GM19455 (cell line): ENCODE data around the gene KCNMA1.

Experiments used
- ATAC-seq: cut with Tn5 transposase; IDR thresholded peaks from one replicate; pipeline ENCODE4 v1.9.1; 2021; ENCODE audit not compliant: unreplicated experiment

Gene KCNMA1

DNA sequence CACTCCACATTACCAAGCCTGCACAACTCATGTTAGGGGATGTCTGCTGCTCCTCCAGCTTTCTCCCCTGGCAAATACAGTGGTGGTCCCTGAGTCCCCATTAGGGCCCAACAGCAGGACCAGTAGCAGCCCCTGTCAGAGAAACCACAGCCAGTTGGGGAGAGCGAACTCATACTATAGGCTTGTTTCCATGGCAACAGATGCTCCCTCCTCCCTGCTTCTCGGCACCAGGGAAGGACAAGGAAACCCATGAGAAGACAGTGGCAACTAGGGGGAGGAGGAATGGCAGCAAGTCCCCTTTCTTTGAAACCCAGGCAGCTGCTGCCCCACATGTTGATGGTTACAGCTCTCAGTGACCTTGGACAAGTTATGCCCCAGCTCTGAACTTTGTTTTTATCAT is 326.4 kb downstream of the KCNMA1 start:
- no peak for ATAC-seq

DNA sequence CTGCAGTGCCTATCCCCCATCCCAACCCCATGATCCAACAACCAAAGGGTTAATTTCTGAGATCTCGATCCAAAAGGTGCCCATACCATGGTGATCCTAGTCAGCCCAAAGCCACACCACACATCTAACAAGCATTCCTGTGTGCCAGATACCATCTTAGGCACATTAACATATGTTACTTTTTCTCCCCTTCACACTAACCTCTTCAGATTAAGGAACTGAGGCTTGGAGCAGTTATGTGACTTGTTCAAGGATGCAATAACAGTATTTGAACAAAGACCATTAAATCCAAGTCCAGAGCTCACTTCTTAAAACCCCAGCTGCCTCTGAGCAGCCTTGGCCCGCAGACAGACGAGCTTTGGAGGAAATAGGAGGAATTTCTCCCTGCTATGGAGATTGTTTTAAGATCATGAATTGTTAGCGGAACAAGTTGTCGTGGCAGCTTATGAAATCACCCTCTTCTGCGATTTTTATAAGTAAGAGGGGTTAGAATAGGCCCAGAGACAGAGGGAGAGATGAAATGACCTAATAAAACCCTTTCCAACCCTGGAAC is 327.2 kb downstream of the KCNMA1 start:
- ATAC-seq = no peak

DNA sequence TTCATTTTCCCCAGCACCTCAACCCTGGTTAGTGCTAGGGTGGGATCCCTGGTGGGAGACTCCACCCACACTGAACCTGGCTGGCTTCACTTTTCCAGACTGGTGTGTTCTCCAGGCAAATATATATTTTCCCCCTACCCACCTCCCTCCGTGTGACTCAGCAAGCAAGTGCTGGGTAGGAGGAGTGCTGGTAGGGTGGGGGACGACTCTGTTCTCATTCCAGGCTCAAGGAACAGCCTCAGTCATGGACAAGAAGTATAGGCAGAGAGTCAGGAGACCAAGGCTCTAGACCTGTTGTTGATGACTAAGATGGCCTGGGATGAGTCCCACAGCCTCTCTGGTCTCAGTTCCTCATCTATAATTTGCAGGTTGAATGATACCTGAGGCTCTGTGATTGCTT is 328.1 kb downstream of the KCNMA1 start:
- ATAC-seq = no peak

DNA sequence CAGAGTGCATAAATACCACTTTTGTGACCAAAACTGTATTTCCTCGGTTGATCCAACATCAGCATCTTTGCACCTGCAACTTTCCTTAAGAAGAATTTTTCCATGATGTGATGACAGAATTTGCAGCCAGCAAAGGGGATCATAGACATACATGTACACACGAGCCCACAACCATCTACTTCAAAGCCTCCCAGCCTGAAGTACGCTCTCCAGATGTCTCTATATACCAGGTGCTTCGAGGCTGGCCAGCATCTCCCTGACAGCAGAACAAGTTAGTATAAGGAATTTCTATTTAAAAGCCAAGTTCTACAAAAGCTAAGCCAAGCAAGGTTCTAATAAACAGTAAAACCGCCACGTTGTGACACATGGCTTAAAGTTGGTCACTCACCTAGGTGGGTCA is 328.5 kb downstream of the KCNMA1 start:
- ATAC-seq = no peak

DNA sequence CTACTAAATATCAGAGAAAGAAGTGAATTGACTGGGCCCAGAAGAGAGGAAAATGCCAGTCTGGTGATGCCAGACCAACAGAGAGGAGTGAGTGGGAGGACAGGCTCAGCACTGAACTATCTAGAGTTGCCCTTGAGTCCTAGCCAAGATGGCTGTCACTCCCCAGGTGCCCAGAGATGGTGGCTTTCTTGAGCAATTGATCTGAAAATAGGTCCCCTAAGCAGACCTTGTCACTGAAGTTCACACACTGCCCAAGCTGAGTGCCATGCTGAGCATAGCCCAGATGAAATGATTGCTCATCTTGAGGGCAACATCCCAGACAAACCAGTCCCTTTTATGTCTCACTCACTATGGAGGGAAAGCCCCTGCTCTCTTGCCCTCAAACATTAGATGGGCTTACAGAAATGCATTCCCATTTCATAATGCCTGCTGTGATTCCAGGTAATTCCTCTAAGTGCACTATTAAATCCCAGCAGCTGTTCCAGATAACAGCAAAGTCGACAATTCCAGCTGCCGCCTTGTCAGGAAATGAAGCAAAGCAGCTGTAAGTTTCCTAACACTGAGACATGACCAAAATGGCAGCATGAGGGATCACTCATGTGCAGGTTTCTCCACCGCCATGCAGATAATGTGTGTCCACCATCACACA is 329.4 kb downstream of the KCNMA1 start:
- no peak for ATAC-seq

DNA sequence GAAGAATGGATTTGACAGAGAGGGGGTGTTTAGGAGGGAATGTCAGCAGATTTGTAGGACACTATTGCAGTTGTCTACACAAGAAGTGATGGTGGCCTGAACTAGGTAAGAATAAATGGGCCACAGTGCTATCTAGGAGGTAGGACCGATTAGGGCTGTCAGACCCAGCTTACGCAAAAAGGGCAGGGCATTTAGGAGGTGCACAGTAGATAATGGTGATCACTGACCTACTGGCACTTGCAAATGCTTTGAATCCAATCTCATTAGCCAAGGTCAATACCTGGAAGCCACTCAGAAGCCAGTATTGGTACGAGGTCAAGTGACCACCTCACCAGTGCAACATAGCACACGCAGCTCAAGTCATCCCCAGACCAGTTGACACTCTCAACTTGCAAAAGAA is 330.9 kb downstream of the KCNMA1 start:
- ATAC-seq = no peak

DNA sequence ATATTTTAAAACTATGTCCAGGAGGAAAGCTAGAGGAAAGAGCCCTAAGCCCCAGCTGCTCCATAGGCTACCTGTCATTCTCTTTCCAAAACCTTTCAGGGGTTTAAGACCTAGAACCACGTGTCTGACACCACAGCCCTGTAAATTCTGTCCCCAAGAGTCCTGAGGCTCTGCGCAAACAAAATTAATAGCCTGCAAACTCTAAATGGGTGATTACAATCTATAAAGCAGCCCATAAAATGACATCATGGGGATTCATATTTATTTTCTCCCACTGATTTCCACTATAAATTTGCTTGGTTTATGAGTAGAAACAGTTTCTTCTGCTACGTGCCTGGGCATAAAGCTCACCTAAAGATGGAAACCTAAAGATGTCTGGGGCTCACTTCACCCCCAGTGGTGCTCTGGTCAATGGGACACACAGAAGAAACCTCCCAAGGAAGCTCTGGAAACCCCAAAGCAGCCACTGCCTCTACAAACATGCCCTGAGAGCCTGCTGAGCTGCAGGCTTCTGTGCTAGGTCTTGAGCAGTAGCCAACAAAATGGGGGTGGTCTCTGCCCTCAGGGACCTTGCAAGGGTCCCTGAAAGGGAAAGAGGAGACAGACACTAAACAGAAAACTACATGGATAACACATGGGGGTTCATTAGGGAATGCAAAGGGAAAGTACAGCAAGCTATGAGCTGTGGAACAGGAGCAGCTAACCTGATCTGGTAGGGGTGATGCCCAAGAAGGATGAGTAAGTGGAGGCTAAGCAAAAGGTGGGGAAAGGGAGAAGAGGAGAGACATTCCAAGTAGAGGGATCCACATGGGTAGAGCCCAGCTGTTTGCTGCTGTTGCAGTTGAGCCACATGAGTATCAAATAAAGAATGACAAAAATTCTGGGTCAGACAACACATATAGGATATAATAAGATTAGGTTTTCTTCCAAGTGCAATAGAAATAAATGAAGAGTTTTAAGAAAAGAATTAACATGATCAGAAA is 331.7 kb downstream of the KCNMA1 start:
- no peak for ATAC-seq

DNA sequence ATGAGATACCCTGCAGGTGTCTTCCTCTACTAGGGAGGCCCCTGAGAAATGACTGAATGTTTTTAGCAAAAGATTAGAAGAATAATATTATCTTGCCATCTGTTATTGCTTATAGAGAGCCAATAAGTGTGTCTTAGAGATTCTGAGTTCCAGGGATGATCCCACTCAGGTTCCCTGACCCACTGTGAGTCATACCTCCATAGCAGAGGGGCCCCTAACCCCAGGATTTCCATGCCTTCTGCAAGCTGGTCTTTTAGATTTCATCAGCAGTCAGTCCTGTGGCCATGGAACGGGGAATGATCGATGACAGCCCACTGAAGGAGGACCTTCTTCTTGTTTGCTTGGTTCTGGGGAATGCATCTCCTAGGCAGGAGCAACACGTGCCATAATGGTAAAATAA is 333.4 kb downstream of the KCNMA1 start:
- no peak for ATAC-seq

DNA sequence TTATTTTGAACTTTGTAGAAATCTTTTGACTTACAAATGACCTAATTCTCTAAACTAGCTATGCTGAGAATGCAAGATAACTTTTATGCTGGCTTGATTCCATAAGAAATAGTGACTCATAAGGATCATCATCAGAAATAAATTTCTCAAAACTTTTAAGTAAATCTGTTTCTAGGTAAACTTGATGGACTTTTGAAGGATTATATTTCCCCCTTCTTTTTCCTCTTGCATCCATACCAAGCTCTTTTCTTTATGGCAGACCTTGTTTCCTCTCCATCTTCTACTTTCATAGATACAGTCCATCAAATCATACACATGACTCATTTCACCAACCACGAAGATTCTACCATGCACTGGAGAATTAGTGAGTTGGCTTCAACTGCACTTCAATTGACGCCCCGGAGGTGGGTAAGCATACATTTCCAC is 336.3 kb downstream of the KCNMA1 start:
- no peak for ATAC-seq

DNA sequence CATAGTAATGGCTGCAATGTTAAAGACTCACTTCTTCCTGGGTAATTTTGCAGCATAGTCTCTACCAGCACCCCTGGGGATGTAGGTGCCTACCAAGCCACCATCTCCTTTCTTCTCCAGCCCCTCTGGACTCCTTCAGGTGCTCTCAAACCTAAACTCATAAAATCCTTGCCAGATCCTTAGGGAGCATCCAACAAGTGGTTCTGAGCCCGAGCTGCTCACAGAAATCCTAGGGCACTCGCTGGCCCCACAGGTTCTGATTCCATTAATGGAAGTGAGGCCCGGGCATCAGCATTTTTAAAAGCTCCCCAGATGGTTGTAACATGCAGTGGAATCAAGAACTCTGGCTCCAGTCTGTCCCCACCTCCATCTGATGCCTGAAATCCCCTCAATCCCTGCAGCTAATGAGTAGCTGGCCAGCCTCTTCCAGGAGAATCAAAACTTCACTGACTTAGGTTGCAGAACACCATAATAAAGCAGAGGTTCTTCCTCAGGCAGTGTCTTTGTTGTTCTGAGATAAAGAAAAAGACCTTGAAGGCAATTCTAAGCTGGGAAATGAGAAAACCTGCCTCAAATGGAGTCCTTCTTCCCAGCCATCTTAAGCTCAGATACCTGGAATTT is 336.8 kb downstream of the KCNMA1 start:
- ATAC-seq = no peak

DNA sequence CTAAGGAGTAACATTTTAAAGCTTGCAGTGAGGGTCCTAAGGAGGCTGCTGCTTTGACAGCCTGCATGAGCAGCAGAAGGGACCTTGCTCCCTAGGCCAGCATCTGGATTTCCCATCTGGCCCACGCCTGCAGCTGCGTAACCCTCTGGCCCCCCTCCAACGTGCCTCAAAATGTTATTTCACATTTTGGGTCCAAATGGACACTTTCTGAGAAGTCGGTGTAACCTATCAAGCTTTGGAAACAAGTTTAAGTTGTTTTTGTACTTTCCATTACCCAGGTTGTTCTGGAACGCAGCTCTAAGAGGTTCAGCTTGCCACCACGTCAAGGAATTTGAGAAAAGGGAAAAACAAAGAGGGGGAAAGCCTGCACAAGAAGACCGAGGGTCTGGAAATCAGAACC is 338.3 kb downstream of the KCNMA1 start:
- no peak for ATAC-seq

DNA sequence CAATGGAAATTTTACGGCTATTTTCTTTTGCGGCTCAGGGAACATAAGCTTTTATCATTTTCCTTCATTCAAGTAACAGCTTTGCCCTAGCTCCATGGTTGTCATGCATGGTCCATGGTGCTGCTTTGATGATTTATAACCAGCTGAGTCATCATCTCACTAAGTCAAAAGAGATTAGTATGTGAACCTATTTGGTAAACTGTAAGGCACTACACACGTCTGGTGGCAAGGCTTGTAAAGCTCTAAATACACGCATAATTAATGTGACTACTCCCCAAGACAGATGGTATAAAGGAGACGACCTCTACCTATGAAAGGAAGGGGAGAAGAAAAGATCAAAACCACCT is 340.2 kb downstream of the KCNMA1 start:
- no peak for ATAC-seq

DNA sequence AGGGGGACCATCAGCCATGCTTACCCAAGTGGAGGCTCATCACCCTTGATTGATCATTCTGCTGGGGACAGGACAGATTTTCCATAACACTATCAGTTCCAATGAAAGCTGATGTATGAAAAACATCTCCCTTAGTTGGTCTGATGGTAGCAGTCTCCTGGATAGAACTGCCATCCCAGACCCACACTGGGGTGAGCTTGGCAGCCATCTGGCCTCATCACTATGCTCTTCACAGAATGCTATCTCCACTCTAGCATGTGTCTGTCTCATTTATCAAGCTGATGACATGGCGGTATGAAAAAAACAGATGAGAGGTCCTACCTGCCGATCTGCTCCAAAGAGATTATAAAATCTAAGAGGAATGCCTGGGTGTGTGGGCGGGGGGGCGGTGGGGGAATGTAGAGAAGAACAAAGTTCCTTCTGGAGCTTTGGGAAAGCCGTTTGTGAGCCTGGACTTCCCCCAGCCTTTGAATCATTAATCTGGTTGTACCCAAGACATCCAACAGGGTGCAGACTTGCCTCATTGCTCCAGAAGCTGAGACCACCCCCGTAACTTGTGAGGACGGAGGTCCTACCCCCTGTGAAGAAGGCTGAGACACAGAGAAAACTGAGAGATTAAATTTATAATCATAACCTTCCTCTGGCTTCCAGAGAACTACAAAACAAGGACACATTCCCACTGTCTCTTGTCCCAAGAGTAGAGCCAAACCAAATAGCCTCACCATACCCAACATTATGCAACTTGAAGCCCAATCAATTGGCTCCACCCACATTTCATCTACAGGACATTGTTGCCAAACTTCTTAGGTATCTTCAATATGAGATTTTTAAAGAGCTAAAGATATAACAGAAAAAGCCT is 340.8 kb downstream of the KCNMA1 start:
- ATAC-seq = no peak

DNA sequence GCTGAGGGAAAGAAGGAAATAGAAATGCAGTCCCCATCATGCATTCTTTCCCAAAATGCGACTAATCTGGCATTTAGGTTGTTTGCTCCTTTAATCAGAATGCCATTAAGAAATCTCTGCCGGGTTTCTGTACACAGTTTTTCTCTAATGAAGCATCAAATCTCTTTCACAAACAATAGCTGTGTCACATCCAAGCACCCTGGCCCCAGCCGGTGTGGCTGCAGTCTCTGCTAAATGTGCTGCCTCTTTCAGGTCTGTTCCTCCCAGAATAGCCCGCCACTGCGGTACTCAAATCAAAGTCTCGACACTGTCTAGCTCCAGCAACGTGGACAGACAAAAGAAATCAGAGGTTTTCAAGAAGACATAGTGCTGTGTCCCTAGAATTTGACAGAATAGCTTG is 343.8 kb downstream of the KCNMA1 start:
- ATAC-seq = no peak

DNA sequence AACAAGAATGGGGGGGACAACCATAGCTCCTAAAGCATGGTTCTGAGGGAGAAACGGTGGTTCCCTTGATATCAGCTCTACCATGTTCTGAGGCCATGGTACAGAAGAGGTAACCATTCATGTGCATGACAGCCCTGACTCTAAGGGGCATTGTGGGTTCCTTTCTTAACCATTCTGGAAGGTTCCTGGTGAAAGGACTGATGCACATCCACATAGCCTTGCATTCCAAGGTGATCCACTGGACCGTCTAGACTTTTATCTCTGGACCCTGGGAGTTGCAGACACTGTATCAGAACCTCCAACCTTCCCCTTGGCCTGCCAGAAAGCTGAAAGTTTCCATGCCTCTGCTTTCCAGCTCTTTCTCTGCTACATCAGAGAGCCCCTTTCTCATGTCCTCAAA is 344.3 kb downstream of the KCNMA1 start:
- no peak for ATAC-seq

DNA sequence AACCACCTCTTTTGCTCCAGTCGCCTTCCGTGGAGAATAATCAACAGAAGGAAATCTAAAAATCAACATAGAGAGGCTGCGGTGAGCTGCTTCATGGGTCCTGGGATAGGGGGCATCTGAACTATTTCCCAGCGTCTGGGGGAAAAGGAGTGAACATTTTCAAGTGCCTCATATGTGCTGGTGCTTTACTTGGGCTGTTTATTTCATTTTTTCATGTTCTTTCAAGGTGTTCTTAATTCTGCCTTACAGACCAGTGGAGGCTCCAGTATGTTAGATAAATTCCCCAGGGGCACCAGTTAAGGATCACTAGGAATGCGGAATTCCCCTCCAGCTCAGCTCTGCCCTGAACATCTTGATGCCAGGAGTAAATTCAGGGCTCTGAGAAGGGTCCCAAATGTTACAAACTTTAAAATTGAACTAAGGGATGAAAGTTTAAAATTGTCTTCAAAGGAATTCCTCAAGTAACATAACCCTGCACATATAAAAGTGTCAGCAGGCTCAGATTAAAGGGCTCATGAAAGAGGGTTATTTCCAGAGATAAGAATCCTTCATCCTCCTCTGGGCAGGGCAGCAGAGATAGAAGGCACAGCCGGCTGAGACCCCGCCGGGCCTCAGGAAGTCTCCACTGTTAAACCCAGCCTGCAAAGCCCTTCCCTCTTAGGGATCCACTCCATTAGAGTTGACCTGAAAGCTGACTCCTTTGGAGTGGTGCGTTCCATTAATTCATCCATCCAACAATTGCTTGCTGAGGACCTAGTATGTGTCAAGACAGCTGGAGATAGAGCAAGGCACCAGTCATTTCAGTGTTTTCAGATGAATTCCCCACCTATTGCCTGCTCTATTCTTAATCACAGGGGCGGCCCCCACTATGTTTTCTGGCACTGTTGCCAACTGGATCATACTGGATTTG is 345.8 kb downstream of the KCNMA1 start:
- ATAC-seq = no peak

DNA sequence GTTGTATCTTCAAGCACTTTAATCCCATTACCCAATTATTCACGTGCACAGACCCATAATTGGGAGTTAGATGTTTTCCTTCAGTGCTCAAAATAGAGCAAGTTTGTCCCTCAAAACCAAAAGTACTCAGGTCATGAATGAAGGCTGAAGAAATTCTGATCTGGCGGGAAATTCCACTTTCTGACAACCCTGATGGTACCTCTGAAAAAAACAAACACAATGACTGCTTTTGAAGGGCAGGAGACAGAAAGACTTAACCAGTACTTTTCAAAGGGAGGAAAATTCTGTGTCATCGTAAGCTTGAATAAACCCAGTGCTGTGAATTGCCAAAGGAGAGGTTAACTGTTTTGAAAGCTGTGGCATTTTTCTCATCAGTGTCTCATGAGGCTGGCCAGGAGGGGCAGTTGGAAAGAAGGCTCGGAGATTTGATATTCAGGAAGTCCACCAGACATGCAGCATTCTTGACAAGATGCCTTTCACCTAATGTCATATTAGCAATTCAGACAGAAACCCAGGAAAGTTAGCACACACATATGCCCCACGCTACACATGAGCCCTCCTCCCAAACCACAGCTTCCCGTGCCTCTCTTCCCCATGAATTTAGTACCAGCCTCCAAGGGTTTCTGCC is 347.0 kb downstream of the KCNMA1 start:
- ATAC-seq = no peak

DNA sequence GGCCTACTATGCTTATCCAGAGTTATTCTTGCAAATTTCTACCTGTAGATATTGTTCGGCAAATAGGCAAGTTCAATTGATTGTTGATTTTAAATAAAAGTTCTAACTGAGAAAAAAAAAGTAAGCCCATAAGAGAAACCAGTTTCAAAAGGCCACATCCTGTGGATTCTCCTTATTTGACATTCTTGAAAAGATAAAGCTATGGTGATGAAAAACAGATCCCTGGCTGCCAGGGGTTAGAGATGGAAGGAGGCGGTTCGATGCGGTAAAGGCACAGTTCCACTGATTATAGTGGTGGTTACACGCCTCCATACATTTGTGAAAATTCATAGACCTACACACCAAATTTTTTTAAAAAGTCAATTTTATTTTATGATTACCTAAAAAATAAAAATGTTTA is 347.8 kb downstream of the KCNMA1 start:
- ATAC-seq = no peak

DNA sequence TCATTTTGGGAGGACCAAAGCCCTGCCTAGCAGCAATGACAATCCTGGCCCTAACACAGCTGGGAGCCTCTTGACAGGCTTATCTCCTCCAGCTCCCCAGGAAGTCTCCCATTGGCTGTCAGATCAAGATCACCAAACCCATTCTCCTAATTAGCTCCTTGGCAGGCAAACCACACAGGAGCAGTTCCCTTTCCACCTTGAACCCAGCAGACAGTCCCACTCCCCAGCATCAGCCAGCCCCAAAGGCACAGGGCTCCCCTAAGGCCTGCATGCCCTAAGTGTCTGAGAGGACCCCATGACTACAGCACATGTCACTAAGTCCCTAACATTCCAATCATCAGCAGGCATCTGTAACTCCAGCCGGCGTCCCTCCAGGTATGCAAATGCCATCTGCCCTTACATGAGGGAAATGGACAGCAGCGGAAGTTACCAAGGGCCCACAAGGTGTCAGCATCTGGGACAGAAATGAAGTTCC is 348.5 kb downstream of the KCNMA1 start:
- no peak for ATAC-seq
